Endometrial microvascular endothelial cells (primary cell): ENCODE data around the gene FOXD3. TPM values are rescaled to one million over a fixed set of nuclear protein-coding genes. Genes with fewer than 3 reads are reported as not detected.

Experiments
- in situ Hi-C: cut with HindIII; loops from 2 replicates; pipeline ENCODE4 v1.10.0; 2017; ENCODE audit warnings: low sequenced_read_pairs, low pct_unique_long_range_greater_than_20kb; ENCODE audit errors: inconsistent ontology term
- total RNA-seq: library from RNA; depleted of rRNA; stranded (reverse); fragments of >200 nt; gene quantifications from one replicate; pipeline ENCODE4 v1.2.3, GENCODE V29; 2015; ENCODE audit errors: inconsistent ontology term

FOXD3 gene
- total RNA-seq, 1 donor from 2014 or later, result not detected

DNA sequence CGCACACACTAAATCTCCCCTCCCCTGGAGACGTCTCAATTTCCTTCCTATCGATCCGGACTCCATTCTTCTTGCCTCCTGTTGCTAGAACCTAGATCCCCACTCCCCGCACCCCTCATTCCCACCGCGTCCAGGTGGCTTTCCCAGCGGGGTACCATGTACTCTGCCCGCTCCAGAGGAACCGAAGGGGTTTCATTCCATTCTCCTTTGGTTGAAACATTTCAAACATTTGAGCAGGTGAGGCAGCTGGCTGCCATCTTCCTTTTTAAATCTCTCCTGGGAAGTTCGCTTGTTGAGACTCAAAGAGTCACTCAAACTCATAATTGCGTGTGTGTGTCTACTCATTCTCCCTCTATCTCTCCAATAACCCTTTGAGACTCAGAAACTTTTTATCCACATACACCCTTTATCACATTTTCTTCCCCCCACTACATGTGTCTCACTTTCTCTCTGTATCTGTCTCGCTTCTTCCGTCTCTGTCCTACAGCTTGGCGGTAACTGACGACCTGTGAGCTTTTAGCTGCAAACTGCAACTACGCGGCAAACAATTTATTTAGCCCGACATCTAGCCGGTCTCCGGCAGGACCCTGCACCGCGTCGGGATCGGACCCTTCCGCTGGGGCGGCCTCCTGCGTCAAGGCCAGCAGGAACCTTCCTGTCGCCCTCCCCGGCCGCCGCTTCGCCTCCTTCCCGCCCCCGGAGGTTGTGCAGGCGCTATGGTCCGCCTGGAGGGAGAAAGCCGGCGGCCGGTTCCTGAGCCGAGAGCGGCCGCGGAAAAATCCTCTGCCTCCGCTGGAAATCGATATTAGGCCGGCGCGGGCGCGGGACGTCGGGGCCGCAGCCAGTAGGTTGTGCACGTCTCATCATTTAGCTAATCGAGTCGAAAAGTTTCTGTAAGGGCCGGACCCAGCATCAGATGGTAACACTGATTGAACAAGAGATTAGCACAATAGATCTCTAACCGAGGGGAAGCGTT lies 3.0 kb upstream of the FOXD3 start:
- in situ Hi-C loops, result no loop called here

- in situ Hi-C loops, result no loop called here
Measured at GRCh38 chr1:63320022-63320721, 2.2 kb upstream of the FOXD3 start.

DNA sequence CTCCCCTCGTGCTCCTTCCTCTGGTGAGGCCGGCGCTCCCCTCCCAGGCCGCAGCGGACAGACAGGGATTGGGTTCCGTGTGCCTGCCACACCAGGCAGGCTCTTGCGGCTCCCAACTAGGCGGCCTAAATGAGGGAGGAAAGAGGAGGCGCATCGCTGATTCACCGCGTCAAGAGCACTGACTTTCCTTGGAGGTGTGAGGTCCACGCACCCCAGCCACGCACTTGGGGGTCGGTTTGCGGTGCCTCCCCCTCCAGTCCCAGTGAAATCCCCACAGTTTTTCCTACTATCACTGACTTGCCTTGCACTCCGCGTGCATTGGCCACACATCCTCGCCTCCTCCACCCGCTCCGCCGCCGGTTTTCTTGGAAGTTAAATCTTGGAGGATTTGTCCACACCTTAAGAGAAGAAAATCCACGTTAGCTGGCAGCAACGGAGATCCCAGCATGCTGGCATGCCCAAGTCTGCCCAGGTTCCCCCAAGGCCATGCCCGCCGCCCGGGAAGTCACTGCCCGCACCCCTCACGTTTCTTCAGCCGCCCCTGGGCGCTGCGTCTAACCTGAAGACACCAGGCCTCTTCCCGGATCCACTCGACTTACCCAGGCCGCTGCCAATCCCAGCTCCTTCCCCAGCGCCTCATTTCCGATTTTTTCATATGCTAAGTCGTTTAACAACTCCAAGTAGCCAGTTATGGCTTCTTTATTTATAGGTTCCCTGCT lies 1.1 kb upstream of the FOXD3 start:
- in situ Hi-C loops, result no loop called here

- in situ Hi-C loops, result no loop called here
Measured at GRCh38 chr1:63321785-63322113, 618 bp upstream of the FOXD3 start.

GRCh38 chr1:63322944-63323864 lies 837 bp downstream of the FOXD3 start:
- in situ Hi-C loops, result no loop called here

GRCh38 chr1:63323865-63324778 lies 1.8 kb downstream of the FOXD3 start:
- in situ Hi-C loops, result no loop called here

DNA sequence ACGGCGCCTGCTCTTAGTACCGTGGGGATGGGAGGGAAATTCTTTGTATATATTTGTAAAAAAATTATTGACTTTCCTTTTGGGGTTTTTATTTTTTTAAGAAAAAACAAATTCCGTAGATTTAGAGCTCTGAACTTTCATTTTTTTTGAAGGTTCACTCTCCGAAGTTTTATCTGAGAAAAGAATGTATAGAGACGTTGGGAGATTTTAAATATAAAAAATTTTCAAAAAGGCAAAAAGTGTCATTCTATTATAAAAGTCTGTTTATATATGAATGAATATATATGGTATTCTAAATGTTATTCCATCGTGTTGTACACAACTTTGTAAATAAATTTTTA lies 2.4 kb downstream of the FOXD3 start:
- in situ Hi-C loops, result no loop called here

- in situ Hi-C loops, result no loop called here
Measured at GRCh38 chr1:63325279-63325985, 3.1 kb downstream of the FOXD3 start.

DNA sequence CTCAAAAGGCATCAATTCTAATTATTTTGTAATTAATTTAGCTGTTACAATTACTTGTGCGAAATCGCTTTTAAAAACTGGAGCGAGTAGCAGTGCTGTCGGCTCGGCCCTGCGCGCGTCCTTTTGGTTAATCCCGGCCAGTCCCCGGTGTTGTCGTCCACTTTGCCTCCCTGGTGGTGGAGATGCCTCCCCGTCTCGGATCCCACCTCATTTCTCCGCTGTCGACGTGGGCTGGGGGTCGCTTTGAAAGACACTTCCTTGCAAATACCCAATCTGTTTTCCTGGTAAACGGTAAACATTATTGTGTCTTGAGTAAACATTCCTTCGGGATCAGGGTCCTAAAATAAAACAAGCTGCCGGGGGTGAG lies 3.7 kb downstream of the FOXD3 start:
- in situ Hi-C loops, result no loop called here

DNA sequence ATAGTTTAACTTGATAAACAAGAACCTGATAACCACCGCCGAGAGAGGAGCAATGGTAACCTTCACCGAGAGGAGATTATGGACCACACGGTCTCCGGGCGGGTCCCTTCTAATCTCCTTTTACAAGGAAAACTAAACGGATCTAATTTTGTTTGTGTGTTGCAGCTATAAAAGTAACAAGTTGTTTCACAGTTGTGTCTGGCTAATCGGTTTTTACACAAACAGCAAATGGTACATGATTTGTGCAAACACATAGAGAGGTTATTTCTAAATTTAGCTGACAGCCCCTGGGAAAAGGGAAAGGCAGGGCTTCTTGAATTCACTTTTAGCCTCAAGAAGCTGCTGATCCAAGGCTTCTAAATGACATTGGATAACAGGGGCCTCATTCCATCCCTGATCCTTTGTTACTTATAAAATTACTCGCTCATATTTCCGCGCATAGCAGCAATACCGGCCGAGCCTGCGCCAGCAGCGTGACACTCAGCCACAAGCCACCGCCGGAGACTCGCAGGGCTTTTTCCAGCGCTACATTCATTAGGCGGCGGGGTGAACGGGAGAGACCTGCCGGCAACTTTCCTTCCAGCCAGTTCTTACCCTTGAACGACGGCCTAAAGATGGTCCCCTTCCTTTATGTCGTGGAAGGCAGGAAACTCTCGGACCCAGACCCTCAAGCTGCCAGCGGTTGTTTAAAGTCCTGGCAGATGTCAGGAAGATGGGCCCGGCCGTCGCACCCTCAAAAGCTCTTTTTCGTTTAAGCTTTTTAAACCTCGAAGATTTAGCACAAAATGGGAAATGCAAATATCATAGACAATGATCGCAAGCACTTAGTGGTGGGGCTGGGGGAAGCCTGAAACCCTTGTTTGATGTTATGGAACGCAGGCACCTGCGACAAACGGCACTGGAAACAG lies 4.4 kb downstream of the FOXD3 start:
- in situ Hi-C loops, result no loop called here

DNA sequence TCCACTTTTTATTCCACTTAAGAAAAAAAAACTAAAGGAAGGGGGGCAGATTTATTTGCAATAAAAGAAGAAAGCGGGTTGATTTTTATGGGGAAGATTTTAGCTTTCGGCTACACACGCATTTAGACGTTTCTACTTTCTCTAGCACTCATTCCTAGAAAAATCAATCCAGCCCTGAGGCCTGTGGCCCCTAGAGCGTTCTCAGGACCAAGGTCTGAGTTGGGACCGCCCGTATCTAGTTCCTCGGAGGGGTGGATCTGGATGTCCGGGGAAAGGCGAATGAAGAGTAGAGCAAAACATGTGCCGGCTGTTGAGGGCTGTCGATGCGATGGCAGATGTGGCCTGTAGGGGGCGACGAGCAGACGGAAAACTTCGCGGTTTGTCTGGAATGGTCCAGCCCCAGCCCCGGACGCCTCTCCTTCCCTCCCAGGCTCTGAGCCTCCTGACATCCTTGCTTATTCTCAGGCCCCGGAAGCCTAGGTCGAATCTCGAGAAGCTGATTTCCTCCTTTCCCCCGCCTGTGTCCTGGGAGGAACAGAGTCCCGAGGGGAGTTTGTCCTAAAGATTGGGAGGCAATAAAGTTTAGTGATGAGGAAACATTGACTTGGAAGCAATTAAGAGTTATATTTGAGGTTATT lies 5.2 kb downstream of the FOXD3 start:
- in situ Hi-C loops, result no loop called here

DNA sequence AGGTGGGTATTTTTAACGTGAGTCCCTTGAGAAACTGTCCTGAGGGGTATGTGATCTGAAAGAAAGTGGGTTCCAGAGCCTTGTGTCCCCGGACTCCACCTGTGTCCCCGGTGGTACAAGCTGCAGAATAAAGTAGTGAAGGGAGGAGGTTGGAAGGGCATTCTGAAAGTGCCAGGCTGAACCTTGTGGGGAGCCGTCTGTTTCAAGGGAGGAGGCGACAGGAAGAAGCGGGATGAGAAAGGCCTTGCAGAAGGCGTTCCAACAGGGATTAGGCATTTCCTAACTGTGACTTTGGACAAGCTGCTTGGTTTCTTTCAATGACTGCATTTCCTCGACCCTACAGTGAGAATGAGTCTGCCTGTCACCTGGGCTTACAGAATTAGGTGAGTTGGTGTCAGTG lies 5.8 kb downstream of the FOXD3 start:
- in situ Hi-C loops, result no loop called here

GRCh38 chr1:63328781-63329180 lies 6.4 kb downstream of the FOXD3 start:
- in situ Hi-C loops, result no loop called here

DNA sequence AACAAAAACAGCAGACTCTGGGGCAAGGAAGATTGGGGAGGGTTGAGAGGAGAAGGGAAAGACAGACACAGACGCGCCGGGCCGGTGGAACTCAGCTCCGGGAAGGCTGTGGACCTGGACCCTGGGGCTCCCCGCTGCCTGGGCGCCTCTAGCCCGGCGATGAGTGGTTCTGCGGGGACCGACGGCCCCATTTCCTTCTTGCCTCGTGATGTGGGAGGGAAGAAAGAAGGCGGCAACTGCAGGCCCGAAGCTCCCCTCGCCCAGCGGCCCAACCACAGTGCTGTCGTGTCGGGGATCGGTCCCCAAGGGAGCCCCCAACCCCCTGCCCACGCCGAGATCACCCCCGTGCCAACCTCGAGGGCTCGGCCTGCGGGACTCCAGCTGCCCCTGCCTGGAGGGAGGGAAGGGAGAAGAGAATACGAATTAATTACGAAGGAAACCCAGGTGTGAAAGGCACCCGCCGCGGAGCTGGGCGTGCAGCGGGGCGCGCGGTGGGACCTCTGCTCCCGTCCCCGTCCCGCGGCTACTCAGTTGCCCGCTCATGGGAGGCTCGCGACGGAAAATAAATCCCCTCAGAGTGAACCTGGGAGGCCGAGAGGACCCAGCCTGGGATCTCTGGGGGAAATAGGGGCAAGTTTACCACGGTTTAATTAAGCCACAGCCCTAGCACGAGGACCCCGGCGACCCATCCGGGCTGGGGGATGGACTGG lies 7.4 kb downstream of the FOXD3 start:
- in situ Hi-C loops, result no loop called here

DNA sequence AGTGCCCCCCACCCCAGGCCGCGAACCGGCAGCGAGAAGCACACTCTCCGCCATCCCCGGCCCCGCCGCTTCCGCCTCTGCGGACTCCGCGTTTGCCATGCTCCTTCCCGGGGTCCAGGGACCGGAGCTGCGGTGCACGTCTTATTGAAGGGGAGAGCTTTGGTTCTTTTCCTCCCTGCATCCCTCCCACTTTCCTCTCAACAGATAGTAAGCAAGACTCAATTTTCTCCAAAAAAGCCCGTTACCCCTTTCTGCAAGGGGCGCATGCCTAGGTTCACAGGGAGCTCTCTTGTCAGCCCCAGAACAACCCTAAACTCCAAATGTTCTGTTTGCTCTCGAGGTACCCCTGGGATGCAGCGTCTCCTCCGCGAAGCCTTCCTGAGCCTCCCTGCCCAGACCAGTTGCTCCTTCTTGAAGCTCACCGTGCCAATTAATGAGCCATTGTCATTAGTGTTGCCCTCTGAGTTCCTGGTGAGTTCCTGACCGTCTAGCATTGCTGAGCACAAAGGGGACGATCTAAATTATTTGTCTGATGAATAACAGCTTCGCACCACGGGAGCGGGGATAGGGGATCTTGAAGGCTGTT lies 8.1 kb downstream of the FOXD3 start:
- in situ Hi-C loops, result no loop called here
